Measurements from ENCODE around the gene YAP1.

Gene YAP1

GRCh38 chr11:102274628-102275027 lies 164.4 kb downstream of the YAP1 start:
- DNase-seq (ENCODE audit: low read depth, low spot score): no peak

GRCh38 chr11:102276362-102276761 lies 166.1 kb downstream of the YAP1 start:
- no peak for DNase-seq (ENCODE audit: low read depth, low spot score)

GRCh38 chr11:102276783-102277182 lies 166.5 kb downstream of the YAP1 start:
- DNase-seq (ENCODE audit: low read depth, low spot score): no peak

GRCh38 chr11:102279641-102280170 lies 169.5 kb downstream of the YAP1 start:
- DNase-seq (ENCODE audit: low read depth, low spot score): no peak

GRCh38 chr11:102280245-102280833 lies 170.1 kb downstream of the YAP1 start:
- DNase-seq (ENCODE audit: low read depth, low spot score): no peak

All from iPS DF 19.7 (cell line).